ENCODE results near the gene MUC20. TPM values are rescaled to one million over a fixed set of nuclear protein-coding genes. Genes with fewer than 3 reads are reported as not detected.
"Not testable (repeated sequence)": the region's sequence is repeated elsewhere in the genome, so short reads cannot be mapped to it uniquely, and the experiment has no call there.

MUC20 gene
- total and polyA plus RNA-seq, 4 donors = 2.6 to 28.3 (median 7.9) TPM

DNA sequence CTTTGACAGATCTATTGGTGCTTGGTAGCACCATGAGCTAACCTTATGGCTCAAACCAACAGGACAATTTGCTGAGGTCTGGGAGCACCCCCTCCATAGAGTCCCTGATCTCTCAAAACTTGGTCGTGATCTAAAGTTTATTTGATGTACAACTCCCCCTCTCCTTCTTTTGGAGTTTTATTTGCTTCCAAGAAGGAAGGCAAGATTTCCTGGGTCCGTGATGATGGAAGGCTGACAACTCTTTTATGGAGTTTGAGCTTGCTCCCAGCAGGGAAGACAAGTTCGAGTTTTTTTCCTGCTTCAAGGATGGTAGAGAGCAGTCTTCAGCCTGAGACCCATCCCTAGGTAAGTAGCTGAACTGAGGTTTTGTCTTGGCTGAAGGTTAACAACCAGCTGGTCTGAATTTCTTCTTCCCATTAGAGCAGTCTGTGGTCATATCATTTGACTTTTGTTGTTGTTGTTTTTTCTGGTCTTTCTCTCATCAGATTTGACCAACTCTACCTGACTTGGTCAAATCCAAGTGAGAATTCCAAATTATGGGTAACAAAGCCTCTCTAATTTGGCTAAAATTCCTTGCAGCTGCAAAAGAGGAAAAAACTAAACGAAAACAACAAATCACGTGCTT lies 2.8 kb upstream of the MUC20 start:
- WGBS (ENCODE audit: insufficient coverage) = 58% methylated on average over 4 of the region's 5 CpGs
- no peaks in the 10 kb centered on the region for H3K27me3 ChIP-seq (ENCODE audit: control insufficient read depth, insufficient read depth, low read length)
- DNase-seq (ENCODE audit: low read depth in 4 of 6, low spot score in 6 of 6) = no peak

DNA sequence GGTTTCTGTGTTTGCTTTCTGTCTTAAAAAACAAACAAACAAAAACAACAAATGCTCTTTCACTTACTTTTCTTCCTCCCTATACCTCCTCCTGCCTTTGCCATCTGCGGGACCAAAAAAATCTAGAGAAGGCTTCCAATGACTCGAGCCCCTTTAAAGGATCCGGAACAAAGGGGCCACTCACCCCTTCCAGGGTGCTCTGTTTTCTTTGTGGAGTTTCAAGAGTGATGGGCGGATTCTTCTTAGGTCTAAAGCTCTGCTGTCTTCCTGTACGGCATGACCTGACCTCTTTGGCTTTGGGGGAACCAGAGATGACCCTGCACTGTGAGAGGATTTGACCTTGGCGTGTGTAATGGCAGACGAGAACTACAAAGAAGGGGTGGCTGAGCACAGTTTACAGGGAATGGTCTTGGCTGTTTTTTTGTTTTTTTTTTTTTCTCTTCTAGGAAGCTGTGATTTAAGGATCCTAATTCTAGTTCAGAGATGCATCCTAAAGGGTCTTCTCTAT lies 2.2 kb upstream of the MUC20 start:
- Histone ChIP-seq H3K27me3 (ENCODE audit: control insufficient read depth, insufficient read depth, low read length) (no peaks in the 10 kb centered on the region), H3K4me1 (ENCODE audit: control insufficient read depth, insufficient read depth, low read length) (peaks cover 4% of the 10 kb centered on the region), H3K9me3 (ENCODE audit: control insufficient read depth, insufficient read depth, low read length) (no peaks in the 10 kb centered on the region), H3K4me3 (ENCODE audit: low read depth, low read length) (no peak overlapping the region), H3K27ac (ENCODE audit: low read depth, low read length) (no peak overlapping the region), H3K36me3 (ENCODE audit: control insufficient read depth, insufficient read depth, low read length) (peaks cover 25% of the 10 kb centered on the region)
- DNase-seq (ENCODE audit: low read depth in 4 of 6, low spot score in 6 of 6) = peak in 1 of 6 donors; percentile 32
- 21% methylated on average over 7 of the region's 7 CpGs for WGBS (ENCODE audit: insufficient coverage)

More for the DNA sequence above, 2.8 kb upstream of the MUC20 start:
- no peak overlapping the region for H3K4me3 ChIP-seq (ENCODE audit: low read depth, low read length)
- H3K27ac ChIP-seq (ENCODE audit: low read depth, low read length) = no peak overlapping the region
- peaks cover 4% of the 10 kb centered on the region for H3K4me1 ChIP-seq (ENCODE audit: control insufficient read depth, insufficient read depth, low read length)
- H3K9me3 ChIP-seq (ENCODE audit: control insufficient read depth, insufficient read depth, low read length) = no peaks in the 10 kb centered on the region
- peaks cover 29% of the 10 kb centered on the region for H3K36me3 ChIP-seq (ENCODE audit: control insufficient read depth, insufficient read depth, low read length)

DNA sequence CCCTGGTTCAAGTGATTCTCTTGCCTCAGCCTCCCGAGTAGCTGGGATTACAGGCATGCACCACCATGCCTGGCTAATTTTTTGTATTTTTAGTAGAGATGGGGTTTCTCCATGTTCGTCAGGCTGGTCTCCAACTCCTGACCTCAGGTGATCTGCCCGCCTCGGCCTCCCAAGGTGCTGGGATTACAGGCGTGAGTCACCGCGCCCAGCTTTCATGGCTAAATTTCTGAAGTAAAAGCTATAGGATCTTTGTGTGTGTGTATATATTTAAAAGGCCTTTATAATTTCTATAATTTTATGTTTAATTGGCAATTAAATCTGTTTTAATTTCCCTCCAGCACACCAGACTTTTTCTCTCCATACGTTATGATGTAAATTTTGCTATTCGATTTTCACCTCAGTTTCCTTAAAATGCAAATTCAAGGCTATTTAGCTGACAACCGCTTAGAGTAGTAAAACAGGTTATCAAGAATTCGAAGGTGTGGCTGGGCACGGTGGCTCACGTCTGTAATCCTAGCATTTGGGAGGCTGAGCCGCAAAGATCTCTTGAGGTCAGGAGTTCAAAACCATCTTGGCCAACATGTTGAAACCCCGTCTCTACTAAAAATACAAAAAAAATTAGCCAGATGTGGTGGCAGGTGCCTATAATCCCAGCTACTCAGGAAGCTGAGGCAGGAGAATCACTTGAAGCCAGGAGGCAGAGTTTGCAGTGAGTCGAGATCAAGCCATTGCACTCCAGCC lies 1.1 kb upstream of the MUC20 start:
- H3K9me3 ChIP-seq (ENCODE audit: control insufficient read depth, insufficient read depth, low read length); H3K4me3 ChIP-seq (ENCODE audit: low read depth, low read length); H3K4me1 ChIP-seq (ENCODE audit: control insufficient read depth, insufficient read depth, low read length); H3K27me3 ChIP-seq (ENCODE audit: control insufficient read depth, insufficient read depth, low read length); H3K27ac ChIP-seq (ENCODE audit: low read depth, low read length); DNase-seq (ENCODE audit: low read depth in 4 of 6, low spot score in 6 of 6): not testable (repeated sequence)
- peaks cover 19% of the 10 kb centered on the region for H3K36me3 ChIP-seq (ENCODE audit: control insufficient read depth, insufficient read depth, low read length)
- 90% methylated on average over 12 of the region's 16 CpGs for WGBS (ENCODE audit: insufficient coverage)

DNA sequence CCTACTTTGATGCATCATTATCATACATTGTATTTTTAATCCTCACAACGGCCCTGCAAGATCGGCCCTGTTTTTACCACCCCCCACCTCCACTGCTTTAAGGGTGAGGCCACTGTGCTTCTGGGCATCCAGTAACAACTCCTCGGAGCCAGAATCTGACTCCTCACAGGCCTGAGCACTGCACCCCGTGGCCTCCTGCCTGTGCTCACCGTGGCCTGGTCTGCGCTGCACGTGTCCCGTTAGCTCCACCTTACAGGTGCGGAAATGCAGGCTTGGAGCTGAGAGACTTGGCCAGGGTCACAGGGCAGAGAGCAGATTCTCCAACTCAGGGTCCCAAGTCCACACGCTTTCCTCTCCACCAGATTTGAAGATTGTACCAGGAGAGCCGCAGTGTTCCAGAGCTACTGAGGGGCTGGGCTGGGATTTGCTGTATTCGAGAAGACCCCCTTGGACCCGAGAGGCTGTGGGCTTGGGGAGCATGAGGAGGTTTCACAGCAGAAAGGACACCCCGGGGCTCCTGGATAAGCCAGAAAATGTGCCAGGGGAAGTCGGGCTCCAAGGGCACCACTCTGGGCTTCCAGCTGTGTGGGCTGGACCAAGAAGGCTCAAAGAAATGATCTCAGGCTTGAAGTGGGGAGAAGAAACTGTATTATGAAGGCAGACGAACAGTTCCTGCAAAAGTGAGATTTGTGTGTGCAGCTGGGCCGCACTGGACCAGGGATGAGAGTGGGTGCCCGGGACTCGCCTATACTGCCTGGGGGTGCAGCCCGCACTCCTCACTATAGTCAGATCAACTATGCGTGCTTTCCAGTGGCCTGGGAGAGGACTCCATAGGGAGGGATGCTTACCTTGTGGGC lies 1.6 kb downstream of the MUC20 start:
- not testable (repeated sequence) for H3K27me3 ChIP-seq (ENCODE audit: control insufficient read depth, insufficient read depth, low read length); H3K27ac ChIP-seq (ENCODE audit: low read depth, low read length); DNase-seq (ENCODE audit: low read depth in 4 of 6, low spot score in 6 of 6); H3K4me1 ChIP-seq (ENCODE audit: control insufficient read depth, insufficient read depth, low read length); H3K4me3 ChIP-seq (ENCODE audit: low read depth, low read length); H3K9me3 ChIP-seq (ENCODE audit: control insufficient read depth, insufficient read depth, low read length); H3K36me3 ChIP-seq (ENCODE audit: control insufficient read depth, insufficient read depth, low read length)
- 100% methylated on average over 4 of the region's 21 CpGs for WGBS (ENCODE audit: insufficient coverage)

DNA sequence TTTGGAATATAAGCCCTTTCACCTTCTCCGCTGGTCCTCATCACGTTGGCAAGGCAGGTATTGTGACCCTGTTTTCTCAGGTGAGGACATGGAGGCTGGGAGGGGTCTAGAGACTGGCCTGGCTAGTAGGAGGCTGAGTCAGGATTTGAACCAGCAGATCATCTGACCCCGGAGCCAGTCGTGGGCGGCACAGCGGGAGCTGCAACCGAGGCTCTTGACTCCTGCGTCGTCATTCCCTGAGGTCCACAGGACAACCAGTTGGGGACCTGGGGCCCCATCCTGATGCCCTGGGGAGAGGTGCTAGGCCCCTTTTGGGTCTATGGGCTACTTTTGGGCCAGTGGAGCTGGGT lies 2.2 kb downstream of the MUC20 start:
- H3K27ac ChIP-seq (ENCODE audit: low read depth, low read length); H3K4me3 ChIP-seq (ENCODE audit: low read depth, low read length); H3K9me3 ChIP-seq (ENCODE audit: control insufficient read depth, insufficient read depth, low read length); H3K4me1 ChIP-seq (ENCODE audit: control insufficient read depth, insufficient read depth, low read length); DNase-seq (ENCODE audit: low read depth in 4 of 6, low spot score in 6 of 6); H3K36me3 ChIP-seq (ENCODE audit: control insufficient read depth, insufficient read depth, low read length); H3K27me3 ChIP-seq (ENCODE audit: control insufficient read depth, insufficient read depth, low read length): not testable (repeated sequence)
- 50% methylated on average over 3 of the region's 9 CpGs for WGBS (ENCODE audit: insufficient coverage)

DNA sequence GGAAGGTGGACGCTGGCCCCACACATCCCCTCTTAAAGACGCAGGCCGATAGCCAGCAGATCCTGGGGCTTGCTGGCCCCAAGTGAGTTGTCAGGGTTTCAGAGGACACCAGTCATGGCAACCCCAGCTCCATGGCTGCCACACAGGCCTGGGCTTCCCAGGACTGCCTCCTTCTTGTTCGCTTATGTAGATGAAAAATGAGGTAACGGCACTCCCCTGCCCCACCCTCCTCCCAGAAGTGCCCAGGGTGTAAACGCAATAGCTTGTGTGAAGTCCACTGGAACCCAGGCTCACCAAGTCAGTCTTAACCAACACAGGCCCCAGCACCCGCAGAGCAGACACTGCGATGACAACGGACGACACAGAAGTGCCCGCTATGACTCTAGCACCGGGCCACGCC lies 3.6 kb downstream of the MUC20 start:
- not testable (repeated sequence) for DNase-seq (ENCODE audit: low read depth in 4 of 6, low spot score in 6 of 6); H3K27ac ChIP-seq (ENCODE audit: low read depth, low read length); H3K9me3 ChIP-seq (ENCODE audit: control insufficient read depth, insufficient read depth, low read length); H3K36me3 ChIP-seq (ENCODE audit: control insufficient read depth, insufficient read depth, low read length); H3K4me3 ChIP-seq (ENCODE audit: low read depth, low read length); H3K4me1 ChIP-seq (ENCODE audit: control insufficient read depth, insufficient read depth, low read length); H3K27me3 ChIP-seq (ENCODE audit: control insufficient read depth, insufficient read depth, low read length)
- WGBS (ENCODE audit: insufficient coverage) = no CpG with 5 or more reads among the region's 13 CpGs

DNA sequence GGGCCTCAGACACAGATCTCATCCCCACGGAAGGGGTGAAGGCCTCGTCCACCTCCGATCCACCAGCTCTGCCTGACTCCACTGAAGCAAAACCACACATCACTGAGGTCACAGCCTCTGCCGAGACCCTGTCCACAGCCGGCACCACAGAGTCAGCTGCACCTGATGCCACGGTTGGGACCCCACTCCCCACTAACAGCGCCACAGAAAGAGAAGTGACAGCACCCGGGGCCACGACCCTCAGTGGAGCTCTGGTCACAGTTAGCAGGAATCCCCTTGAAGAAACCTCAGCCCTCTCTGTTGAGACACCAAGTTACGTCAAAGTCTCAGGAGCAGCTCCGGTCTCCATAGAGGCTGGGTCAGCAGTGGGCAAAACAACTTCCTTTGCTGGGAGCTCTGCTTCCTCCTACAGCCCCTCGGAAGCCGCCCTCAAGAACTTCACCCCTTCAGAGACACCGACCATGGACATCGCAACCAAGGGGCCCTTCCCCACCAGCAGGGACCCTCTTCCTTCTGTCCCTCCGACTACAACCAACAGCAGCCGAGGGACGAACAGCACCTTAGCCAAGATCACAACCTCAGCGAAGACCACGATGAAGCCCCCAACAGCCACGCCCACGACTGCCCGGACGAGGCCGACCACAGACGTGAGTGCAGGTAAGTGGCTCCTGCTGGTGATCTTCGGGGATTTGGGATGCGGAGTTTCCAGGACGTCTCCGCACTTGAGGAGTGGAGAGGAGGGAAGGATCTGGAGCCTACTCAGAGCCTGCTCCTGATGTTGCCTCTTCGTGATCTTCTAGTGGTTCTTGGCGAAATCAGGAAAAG lies 5.3 kb downstream of the MUC20 start:
- 93% methylated on average over 29 of the region's 32 CpGs for WGBS (ENCODE audit: insufficient coverage)
- not testable (repeated sequence) for H3K27ac ChIP-seq (ENCODE audit: low read depth, low read length); H3K4me3 ChIP-seq (ENCODE audit: low read depth, low read length); H3K9me3 ChIP-seq (ENCODE audit: control insufficient read depth, insufficient read depth, low read length); H3K36me3 ChIP-seq (ENCODE audit: control insufficient read depth, insufficient read depth, low read length); DNase-seq (ENCODE audit: low read depth in 4 of 6, low spot score in 6 of 6); H3K27me3 ChIP-seq (ENCODE audit: control insufficient read depth, insufficient read depth, low read length); H3K4me1 ChIP-seq (ENCODE audit: control insufficient read depth, insufficient read depth, low read length)

DNA sequence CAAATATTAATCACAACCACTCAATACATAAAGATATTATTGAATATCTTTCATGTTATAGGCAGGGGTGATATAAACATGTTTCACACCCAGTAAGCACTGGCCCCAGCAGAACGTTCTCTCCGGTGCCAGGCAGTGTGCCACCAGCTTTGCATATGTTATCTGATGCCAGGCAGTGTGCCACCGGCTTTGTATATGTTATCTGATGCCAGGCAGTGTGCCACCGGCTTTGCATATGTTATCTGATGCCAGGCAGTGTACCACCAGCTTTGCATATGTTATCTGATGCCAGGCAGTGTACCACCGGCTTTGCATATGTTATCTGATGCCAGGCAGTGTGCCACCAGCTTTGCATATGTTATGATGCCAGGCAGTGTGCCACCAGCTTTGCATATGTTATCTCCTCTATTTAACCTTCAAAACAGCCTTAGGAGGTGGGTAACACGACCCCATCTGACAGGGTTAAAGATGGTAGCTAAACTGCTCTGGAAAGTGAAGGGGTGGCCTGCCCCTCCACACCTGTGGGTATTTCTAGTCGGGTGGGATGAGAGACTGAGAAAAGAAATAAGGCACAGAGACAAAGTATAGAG lies 6.9 kb downstream of the MUC20 start:
- peak in 3 of 6 donors; percentile 1 to 94 (median 62) for DNase-seq (ENCODE audit: low read depth in 4 of 6, low spot score in 6 of 6)
- H3K4me3 ChIP-seq (ENCODE audit: low read depth, low read length) = no peak overlapping the region
- H3K27ac ChIP-seq (ENCODE audit: low read depth, low read length) = no peak overlapping the region
- H3K27me3 ChIP-seq (ENCODE audit: control insufficient read depth, insufficient read depth, low read length) = no peaks in the 10 kb centered on the region
- no peaks in the 10 kb centered on the region for H3K4me1 ChIP-seq (ENCODE audit: control insufficient read depth, insufficient read depth, low read length)
- no peaks in the 10 kb centered on the region for H3K9me3 ChIP-seq (ENCODE audit: control insufficient read depth, insufficient read depth, low read length)
- 25% methylated on average over 6 of the region's 7 CpGs for WGBS (ENCODE audit: insufficient coverage)
- H3K36me3 ChIP-seq (ENCODE audit: control insufficient read depth, insufficient read depth, low read length) = peaks cover 9% of the 10 kb centered on the region

DNA sequence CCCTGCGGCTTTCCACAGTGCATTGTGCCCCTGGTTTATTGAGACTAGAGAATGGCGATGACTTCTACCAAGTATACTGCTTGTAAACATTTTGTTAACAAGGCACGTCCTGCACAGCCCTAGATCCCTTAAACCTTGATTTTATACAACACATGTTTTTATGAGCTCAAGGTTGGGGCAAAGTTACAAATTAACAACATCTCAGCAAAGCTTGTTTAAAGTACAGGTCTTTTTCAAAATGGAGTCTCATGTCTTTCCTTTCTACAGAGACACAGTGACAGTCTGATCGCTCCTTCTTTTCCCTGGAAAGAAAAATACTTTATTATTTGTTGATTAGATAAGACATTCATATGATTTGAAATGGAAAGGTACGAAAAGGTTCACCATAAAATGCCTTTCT lies 8.0 kb downstream of the MUC20 start:
- not testable (repeated sequence) for DNase-seq (ENCODE audit: low read depth in 4 of 6, low spot score in 6 of 6); H3K27me3 ChIP-seq (ENCODE audit: control insufficient read depth, insufficient read depth, low read length); H3K4me3 ChIP-seq (ENCODE audit: low read depth, low read length); H3K4me1 ChIP-seq (ENCODE audit: control insufficient read depth, insufficient read depth, low read length); H3K27ac ChIP-seq (ENCODE audit: low read depth, low read length); H3K9me3 ChIP-seq (ENCODE audit: control insufficient read depth, insufficient read depth, low read length)
- WGBS (ENCODE audit: insufficient coverage) = no CpG with 5 or more reads among the region's 5 CpGs
- H3K36me3 ChIP-seq (ENCODE audit: control insufficient read depth, insufficient read depth, low read length) = peaks cover 15% of the 10 kb centered on the region

Data from spinal cord (tissue), 10 donors.